K562 (cell line): ENCODE measurements around the gene ECM1. TPM values are rescaled to one million over a fixed set of nuclear protein-coding genes. Genes with fewer than 3 reads are reported as not detected.

Experiments
- ATAC-seq: fragments of 200-7000 bp; cut with Tn5 transposase; 3 replicates; pipeline ENCODE4 v1.9.1; 2020; ENCODE audit warnings: moderate library complexity
- BruUV-seq: library from RNA; stranded (reverse); fragments of 400-500 nt; replicated peaks from 2 replicates; lab custom pipeline; 2021; lab: Mats Ljungman, UMichigan
- CTCF ChIA-PET: fragments of 300-600 bp; formaldehyde crosslinking; extraction: SDS; loops from one replicate; lab custom pipeline; 2021; ENCODE audit warnings: low intra/inter-chr PET ratio; lab: Yijun Ruan, JAX
- POLR2A ChIA-PET: fragments of 300-600, 350-650 bp; sonication (Branson Sonifier 250); formaldehyde crosslinking; extraction: SDS; loops from one replicate; lab custom pipeline; 2021; ENCODE audit warnings: antibody characterized with exemption, inconsistent platforms; lab: Yijun Ruan, JAX
- DNase-seq, 4 experiments: peaks; one replicate each; pipeline versions ENCODE4 v3.0.0 to v3.0.0-alpha.2; 2011 to 2018; ENCODE audit warnings: low spot score in 3 of 4, mixed read lengths in 3 of 4; ENCODE audit errors: extremely low read depth in 1 of 4
- FAIRE-seq: peaks from 2 replicates; lab custom pipeline; 2011; peaks lifted over from hg19 to GRCh38; lab: Jason Lieb, UNC
- H2AFZ ChIP-seq: 2 replicates; pipeline ENCODE4 v1.6.0; 2011; ENCODE audit warnings: low read depth, low read length, control low read depth, inconsistent platforms
- H3K27ac ChIP-seq: fragments of 200-600 bp; 3 replicates; pipeline ENCODE4 v1.8.0; 2011; ENCODE audit warnings: low read depth, mild to moderate bottlenecking, control low read depth, inconsistent platforms, low read length, moderate library complexity, mixed read lengths; ENCODE audit errors: extremely low read depth
- H3K27me3 ChIP-seq, 2 experiments: fragments of 300-600 bp in 1 of 2; 2 replicates in 1 of 2; 3 replicates in 1 of 2; pipeline versions ENCODE4 v1.6.0 to v1.8.0; 2011; ENCODE audit warnings: inconsistent platforms in 2 of 2, low read length in 2 of 2, mild to moderate bottlenecking in 1 of 2, mixed read lengths in 1 of 2, moderate library complexity in 1 of 2; ENCODE audit not compliant: control insufficient read depth in 2 of 2, insufficient read depth in 2 of 2
- H3K36me3 ChIP-seq: fragments of 300-600 bp; 3 replicates; pipeline ENCODE4 v1.8.0; 2011; ENCODE audit warnings: mild to moderate bottlenecking, low read length, inconsistent platforms; ENCODE audit not compliant: control insufficient read depth, insufficient read depth
- H3K4me1 ChIP-seq, 2 experiments: fragments of 200-600 bp in 1 of 2; replicated peaks in 1 of 2; 2 replicates in 1 of 2; 3 replicates in 1 of 2; pipeline versions ENCODE4 v1.5.1 to v1.8.0; 2011; ENCODE audit warnings: inconsistent platforms in 2 of 2, low read length in 2 of 2, mild to moderate bottlenecking in 1 of 2, mixed read lengths in 1 of 2, moderate library complexity in 1 of 2; ENCODE audit not compliant: control insufficient read depth in 2 of 2, insufficient read depth in 2 of 2
- H3K4me2 ChIP-seq: 2 replicates; pipeline ENCODE4 v1.6.1; 2011; ENCODE audit warnings: low read length, control low read depth, inconsistent platforms, mixed read lengths; ENCODE audit not compliant: insufficient read depth
- H3K4me3 ChIP-seq: fragments of 200-600 bp; sonication (generic), shearing (Covaris generic); 2 replicates; pipeline ENCODE4 v1.5.1; 2016; ENCODE audit warnings: control low read depth, inconsistent platforms
- H3K79me2 ChIP-seq: fragments of 200-600 bp; 3 replicates; pipeline ENCODE4 v1.8.0; 2011; ENCODE audit warnings: low read length, inconsistent platforms; ENCODE audit not compliant: control insufficient read depth, insufficient read depth
- H3K9ac ChIP-seq, 2 experiments: 2 replicates each; pipeline versions ENCODE4 v1.6.0 to v1.6.1; 2011; ENCODE audit warnings: low read depth in 2 of 2, low read length in 2 of 2, control low read depth in 1 of 2, inconsistent platforms in 1 of 2, mild to moderate bottlenecking in 1 of 2, mixed read lengths in 1 of 2; ENCODE audit not compliant: insufficient read depth in 1 of 2
- H3K9me1 ChIP-seq: one replicate; pipeline ENCODE4 v1.6.0; 2011; ENCODE audit warnings: inconsistent platforms, mild to moderate bottlenecking, low read length, moderate library complexity; ENCODE audit not compliant: control insufficient read depth, insufficient read depth
- H3K9me3 ChIP-seq: replicated peaks from 2 replicates; pipeline ENCODE4 v1.5.1; 2011; ENCODE audit warnings: low read depth, low read length, inconsistent platforms; ENCODE audit not compliant: control insufficient read depth, insufficient read depth
- H4K20me1 ChIP-seq: replicated peaks from 2 replicates; pipeline ENCODE4 v1.6.1; 2011; ENCODE audit warnings: low read length, inconsistent platforms, mixed read lengths; ENCODE audit not compliant: control insufficient read depth, insufficient read depth
- ADNP ChIP-seq: fragments of 200-800 bp; sonication (Bioruptor generic); IDR thresholded peaks from 2 replicates; pipeline ENCODE4 v1.6.1; 2016; ENCODE audit warnings: missing genetic modification characterization, missing compliant biosample characterization
- CBX5 ChIP-seq: IDR thresholded peaks from 2 replicates; pipeline ENCODE4 v1.6.1; 2014; ENCODE audit warnings: low read depth, borderline replicate concordance
- CHD2 ChIP-seq: IDR thresholded peaks from 2 replicates; pipeline ENCODE4 v1.6.1; 2011; ENCODE audit warnings: low read depth, low read length
- DACH1 ChIP-seq: fragments of 450-650 bp; IDR thresholded peaks from 2 replicates; pipeline ENCODE4 v1.6.1; 2018; ENCODE audit not compliant: partially characterized antibody
- HDAC2 ChIP-seq: fragments of 450-650 bp; IDR thresholded peaks from 2 replicates; pipeline ENCODE4 v1.6.1; 2016; ENCODE audit warnings: mild to moderate bottlenecking
- KLF16 ChIP-seq: IDR thresholded peaks from 2 replicates; pipeline ENCODE4 v1.6.1; 2016; ENCODE audit warnings: antibody characterized with exemption
- LCOR ChIP-seq: sonication (generic); formaldehyde crosslinking; IDR thresholded peaks from 2 replicates; pipeline ENCODE4 v1.8.0; 2022; ENCODE audit warnings: mild to moderate bottlenecking, missing genetic modification reagents
- NFE2 ChIP-seq: IDR thresholded peaks from 2 replicates; pipeline ENCODE4 v1.6.1; 2014; ENCODE audit warnings: antibody characterized with exemption, low read depth
- PRPF4 ChIP-seq: fragments of 200-400 bp; formaldehyde crosslinking; IDR thresholded peaks from one replicate; pipeline ENCODE4 v1.6.1; 2017; ENCODE audit warnings: low read length, low read depth, mild to moderate bottlenecking; ENCODE audit not compliant: insufficient read depth, poor library complexity, severe bottlenecking
- ZFP30 ChIP-seq: fragments of 250-450 bp; sonication (Bioruptor Pico); IDR thresholded peaks from 2 replicates; pipeline ENCODE4 v1.8.0; 2022; ENCODE audit warnings: moderate library complexity, mild to moderate bottlenecking, inconsistent platforms, borderline replicate concordance
- ZKSCAN8 ChIP-seq: fragments of 200-800 bp; sonication (Bioruptor generic); IDR thresholded peaks from 2 replicates; pipeline ENCODE4 v1.6.1; 2016; ENCODE audit warnings: missing genetic modification characterization, missing compliant biosample characterization
- ZNF695 ChIP-seq: fragments of 450-650 bp; formaldehyde crosslinking; IDR thresholded peaks from 2 replicates; pipeline ENCODE4 v1.4.0; 2020; ENCODE audit warnings: mild to moderate bottlenecking, moderate library complexity
- WGBS: fragments of 100-300 bp; shearing (Covaris generic); methylation state at CpG from one replicate; pipeline ENCODE4 v1.1.6; 2016; ENCODE audit warnings: low coverage, mixed read lengths; ENCODE audit not compliant: insufficient coverage; ENCODE audit errors: missing lambda C conversion rate; 5-methylcytosine and 5-hydroxymethylcytosine counted together
- in situ Hi-C: fragments of 300-500 bp; cut with MboI; formaldehyde crosslinking; loops from 4 replicates; pipeline ENCODE4 v1.15.0; 2018; ENCODE audit warnings: inconsistent platforms, mixed read lengths
- intact Hi-C: fragments of 100-400 bp; cut with micrococcal nuclease; formaldehyde crosslinking; loops from 2 replicates; pipeline ENCODE4 v1.14.2; 2022
- polyA plus RNA-seq, 8 experiments: library from polyadenylated mRNA; depleted of rRNA in 4 of 8; stranded (reverse) in 5 of 8; unstranded in 3 of 8; fragments of >200 nt; fragmentation: Nextera tagmentation in 2 of 8; fragmentation: Illumina TruSeq in 1 of 8; extraction: Ambion mirVana in 2 of 8; extraction: Trizol in 1 of 8; gene quantifications; 2 replicates each; pipeline versions ENCODE4 v1.2.1 to v1.2.3, GENCODE V29; 2011 to 2014; ENCODE audit warnings: inconsistent platforms in 1 of 8, missing spikeins in 1 of 8
- total RNA-seq, 7 experiments: library from RNA; depleted of rRNA in 6 of 7; stranded (reverse); fragments of >200 nt in 6 of 7; fragmentation: Illumina TruSeq in 2 of 7; extraction: Trizol in 2 of 7; gene quantifications; 2 replicates each; pipeline versions ENCODE4 v1.2.1 to v1.2.3, GENCODE V29; 2011 to 2021; ENCODE audit warnings: low replicate concordance in 1 of 7
- TF ChIP-seq, protein P1 (sequence below): IDR thresholded peaks from 2 replicates; pipeline ENCODE4 v1.6.1; 2011; ENCODE audit warnings: borderline replicate concordance, low read depth, mild to moderate bottlenecking, moderate library complexity, low read length; ENCODE audit not compliant: insufficient read depth, poor library complexity, severe bottlenecking
- TF ChIP-seq, protein P2 (sequence below): fragments of 250-450 bp; sonication (Bioruptor Pico); IDR thresholded peaks from 2 replicates; pipeline ENCODE4 v1.8.0; 2021; ENCODE audit warnings: moderate library complexity, mild to moderate bottlenecking, inconsistent platforms

ECM1 gene
- total and polyA plus RNA-seq, 9 of the 15 experiments (the other 6 are each of a cell fraction or from before 2014, with no cell fraction given): 6.6 to 52.2 (median 12.8) TPM

DNA sequence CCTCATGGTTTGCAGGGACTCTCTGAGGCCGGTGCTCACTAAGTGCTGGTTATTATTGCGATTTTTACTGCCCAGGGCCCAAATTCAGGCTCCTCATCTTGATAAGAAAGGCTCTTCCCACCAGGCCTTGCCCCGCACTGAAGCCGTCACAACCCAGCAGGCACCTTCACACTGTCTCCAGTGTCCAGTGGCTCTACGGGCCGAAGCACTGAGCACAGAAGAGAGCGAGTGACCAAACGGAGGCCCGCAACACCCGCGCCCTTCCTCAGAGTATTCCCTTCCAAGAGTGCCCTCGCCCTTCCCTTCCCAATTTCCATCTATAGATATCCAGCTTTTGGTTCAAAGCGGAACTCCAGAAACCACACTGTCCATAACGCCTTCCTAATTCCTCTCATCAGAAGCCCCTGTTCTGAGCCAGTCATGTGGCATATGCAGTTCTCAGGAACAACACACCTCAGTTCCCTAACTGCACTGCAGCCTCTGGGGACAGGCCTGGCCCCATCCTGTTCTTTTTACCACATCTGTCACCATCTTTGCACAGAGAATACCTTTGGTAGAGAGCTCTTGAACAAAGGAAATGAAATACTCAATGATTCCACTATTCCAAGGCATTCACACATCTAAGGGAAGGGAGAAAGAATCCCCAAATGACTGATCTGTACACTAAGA is 22.7 kb downstream of the ECM1 start:
- 81% methylated on average over 14 of the region's 14 CpGs for WGBS
- Histone ChIP-seq H3K36me3 (no peaks in the 10 kb centered on the region), H3K27ac (no peak overlapping the region), H3K27me3 (no peaks in the 10 kb centered on the region), H3K9me3 (no peaks in the 10 kb centered on the region), H3K79me2 (no peaks in the 10 kb centered on the region), H3K9me1 (no peaks in the 10 kb centered on the region), H3K4me3 (no peak overlapping the region), H2AFZ (no peak overlapping the region), H3K4me1 (peaks cover 6 to 13% of the 10 kb centered on the region in 2 experiments; a peak in 4 of 5 replicates), H4K20me1 (no peaks in the 10 kb centered on the region), H3K4me2 (no peak overlapping the region), H3K9ac (peak overlapping the region in 1 of 2 experiments; percentile 12; a peak in 1 of 4 replicates)
- intact Hi-C loops (no loop called here), in situ Hi-C loops (no loop called here)
- FAIRE-seq (peak; percentile 11), DNase-seq (no peak), ATAC-seq (no peak)
- BruUV-seq: no TSS peak
- CTCF ChIA-PET: interaction anchor here (0.8 kb wide), 1 partner anchor 67 kb away, joined by 4 read pairs; no protein-coding TSS in a partner anchor
- POLR2A ChIA-PET: interaction anchor here (2.9 kb wide), 1 partner anchor 15 kb away, joined by 17 read pairs; the partner anchor contains the start of gene FALEC
- TF ChIP-seq, protein P1, sequence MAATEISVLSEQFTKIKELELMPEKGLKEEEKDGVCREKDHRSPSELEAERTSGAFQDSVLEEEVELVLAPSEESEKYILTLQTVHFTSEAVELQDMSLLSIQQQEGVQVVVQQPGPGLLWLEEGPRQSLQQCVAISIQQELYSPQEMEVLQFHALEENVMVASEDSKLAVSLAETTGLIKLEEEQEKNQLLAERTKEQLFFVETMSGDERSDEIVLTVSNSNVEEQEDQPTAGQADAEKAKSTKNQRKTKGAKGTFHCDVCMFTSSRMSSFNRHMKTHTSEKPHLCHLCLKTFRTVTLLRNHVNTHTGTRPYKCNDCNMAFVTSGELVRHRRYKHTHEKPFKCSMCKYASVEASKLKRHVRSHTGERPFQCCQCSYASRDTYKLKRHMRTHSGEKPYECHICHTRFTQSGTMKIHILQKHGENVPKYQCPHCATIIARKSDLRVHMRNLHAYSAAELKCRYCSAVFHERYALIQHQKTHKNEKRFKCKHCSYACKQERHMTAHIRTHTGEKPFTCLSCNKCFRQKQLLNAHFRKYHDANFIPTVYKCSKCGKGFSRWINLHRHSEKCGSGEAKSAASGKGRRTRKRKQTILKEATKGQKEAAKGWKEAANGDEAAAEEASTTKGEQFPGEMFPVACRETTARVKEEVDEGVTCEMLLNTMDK: no peak
- TF ChIP-seq CBX5 (no peak), LCOR (CRISPR knock-in tag) (no peak), ZNF695 (CRISPR knock-in tag) (no peak), ZFP30 (CRISPR knock-in tag) (no peak), ZKSCAN8 (no peak), PRPF4 (no peak), NFE2 (no peak), KLF16 (no peak), CHD2 (no peak), ADNP (tag) (no peak), HDAC2 (no peak), DACH1 (no peak)
- TF ChIP-seq, protein P2, sequence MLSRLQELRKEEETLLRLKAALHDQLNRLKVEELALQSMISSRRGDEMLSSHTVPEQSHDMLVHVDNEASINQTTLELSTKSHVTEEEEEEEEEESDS (CRISPR knock-in tag): no peak
